ENCODE results near the gene HTT-AS.
"Not testable (repeated sequence)": the region's sequence is repeated elsewhere in the genome, so short reads cannot be mapped to it uniquely, and the experiment has no call there.

HTT-AS gene

DNA sequence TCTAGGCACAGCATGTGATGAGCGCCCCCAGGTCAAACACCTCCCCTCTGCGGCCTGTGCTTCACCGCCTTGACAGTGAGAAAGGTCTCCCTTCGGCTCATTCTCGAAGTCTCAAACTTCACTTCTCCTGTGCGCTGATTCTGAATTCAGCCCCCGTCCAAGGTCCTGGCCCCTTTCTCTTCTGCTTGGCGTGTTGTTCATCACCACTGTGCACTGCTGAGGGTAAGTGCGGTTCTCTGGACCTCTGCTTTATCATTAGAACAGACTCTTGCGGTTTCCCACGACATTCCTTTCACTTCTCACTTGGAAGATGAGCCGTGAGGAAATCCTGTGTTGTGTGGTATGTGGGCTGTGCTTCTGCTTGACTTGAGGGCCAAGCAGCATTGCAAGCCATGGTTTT, 11.9 kb downstream of the HTT-AS start:
- peak; percentile 33 for DNase-seq (ENCODE audit: low read depth)
- H3K4me3 ChIP-seq (ENCODE audit: low read depth, low read length), result no peak overlapping the region

DNA sequence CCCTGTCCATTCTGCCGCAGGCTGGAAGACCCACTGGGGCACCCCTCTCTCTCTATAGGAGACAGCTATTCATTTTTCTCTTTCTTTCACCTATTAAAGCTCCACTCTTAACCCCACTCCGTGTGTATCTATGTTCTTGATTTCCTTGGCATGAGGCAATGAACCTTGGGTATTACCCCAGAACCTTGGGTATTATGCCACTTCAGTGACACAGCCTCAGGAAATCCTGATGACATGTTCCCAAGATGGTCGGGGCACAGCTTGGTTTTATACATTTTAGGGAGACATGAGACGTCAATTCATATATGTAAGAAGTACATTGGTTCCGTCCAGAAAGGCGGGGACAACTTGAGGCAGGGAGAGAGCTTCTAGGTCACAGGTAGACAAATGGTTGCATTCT, 13.4 kb downstream of the HTT-AS start:
- no peak overlapping the region for H3K4me3 ChIP-seq (ENCODE audit: low read depth, low read length)
- DNase-seq (ENCODE audit: low read depth), result no peak

- H3K4me3 ChIP-seq (ENCODE audit: low read depth, low read length), result no peak overlapping the region
- no peak for DNase-seq (ENCODE audit: low read depth)
Measured at GRCh38 chr4:3059943-3060342, 14.4 kb downstream of the HTT-AS start.

- no peak for DNase-seq (ENCODE audit: low read depth)
- H3K4me3 ChIP-seq (ENCODE audit: low read depth, low read length), result no peak overlapping the region
Measured at GRCh38 chr4:3054169-3054759, 20.1 kb downstream of the HTT-AS start.

DNA sequence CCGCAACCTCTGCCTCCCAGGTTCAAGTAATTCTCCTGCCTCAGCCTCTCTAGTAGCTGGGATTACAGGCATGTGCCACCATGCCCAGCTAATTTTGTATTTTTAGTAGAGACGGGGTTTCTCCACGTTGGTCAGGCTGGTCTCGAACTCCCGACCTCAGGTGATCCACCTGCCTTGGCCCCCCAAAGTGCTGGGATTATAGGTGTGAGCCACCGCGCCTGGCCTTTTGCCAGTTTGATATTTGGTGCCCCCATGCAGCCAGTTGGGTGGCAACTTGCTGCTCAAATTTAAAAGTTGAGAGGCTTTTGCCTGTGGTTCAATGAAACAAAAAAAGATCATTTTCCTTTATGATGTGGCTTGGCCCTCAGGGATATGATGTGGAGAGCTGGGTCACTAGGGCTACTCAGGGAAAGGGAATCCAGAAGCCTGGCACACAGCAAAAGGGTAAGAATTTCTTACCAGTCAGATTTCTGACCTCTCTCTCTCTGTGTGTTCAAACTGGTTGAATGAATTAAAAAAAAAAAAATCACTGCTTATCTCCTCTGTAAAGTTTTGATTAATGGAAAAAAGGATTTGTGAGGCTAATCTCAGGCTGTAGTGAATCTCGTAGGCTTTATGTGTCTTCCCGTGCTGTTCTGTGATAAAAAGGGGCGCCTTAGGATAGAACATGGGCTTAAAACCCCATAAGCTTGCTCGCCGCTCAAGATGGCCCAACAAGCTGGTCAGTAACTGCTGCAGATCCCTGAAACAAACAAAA, 23.0 kb downstream of the HTT-AS start:
- not testable (repeated sequence) for H3K4me3 ChIP-seq (ENCODE audit: low read depth, low read length); DNase-seq (ENCODE audit: low read depth)

DNA sequence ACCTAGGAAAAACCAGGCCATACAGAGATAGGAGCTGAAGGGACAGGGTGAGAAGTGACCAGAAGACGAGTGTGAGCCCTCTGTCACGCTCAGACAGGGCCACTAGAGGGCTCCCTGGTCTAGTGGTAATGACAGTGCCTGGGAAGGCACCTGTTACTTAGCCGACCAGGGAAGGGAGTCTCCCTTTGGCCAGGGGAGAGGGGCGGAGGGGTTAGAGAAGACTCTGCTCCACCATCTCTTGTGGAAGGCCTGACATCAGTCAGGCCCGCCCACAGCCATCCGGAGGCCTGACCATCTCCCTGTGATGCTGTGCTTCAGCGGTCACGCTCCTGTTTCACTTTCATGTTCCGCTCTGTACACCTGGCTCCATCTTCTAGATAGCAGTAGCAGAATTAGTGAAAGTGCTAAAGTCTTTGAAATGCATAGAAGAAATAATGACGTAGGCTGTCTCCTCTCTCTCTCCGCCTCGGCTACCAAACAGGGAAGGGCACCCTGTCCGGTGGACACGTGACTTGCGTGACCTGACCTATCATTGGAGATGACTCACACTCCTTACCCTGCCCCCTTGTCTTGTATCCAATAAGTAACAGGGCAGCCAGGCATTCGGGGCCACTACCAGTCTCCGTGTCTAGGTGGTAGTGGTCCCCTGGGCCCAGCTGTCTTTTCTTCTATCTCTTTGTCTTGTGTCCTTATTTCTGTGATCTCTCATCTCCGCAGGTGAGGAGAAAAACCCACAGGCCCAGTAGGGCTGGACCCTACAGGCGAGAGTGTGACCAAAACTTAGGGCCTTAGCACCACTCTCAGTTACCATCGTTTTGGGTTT, 26.7 kb downstream of the HTT-AS start:
- no peak overlapping the region for H3K4me3 ChIP-seq (ENCODE audit: low read depth, low read length)
- DNase-seq (ENCODE audit: low read depth), result no peak

DNA sequence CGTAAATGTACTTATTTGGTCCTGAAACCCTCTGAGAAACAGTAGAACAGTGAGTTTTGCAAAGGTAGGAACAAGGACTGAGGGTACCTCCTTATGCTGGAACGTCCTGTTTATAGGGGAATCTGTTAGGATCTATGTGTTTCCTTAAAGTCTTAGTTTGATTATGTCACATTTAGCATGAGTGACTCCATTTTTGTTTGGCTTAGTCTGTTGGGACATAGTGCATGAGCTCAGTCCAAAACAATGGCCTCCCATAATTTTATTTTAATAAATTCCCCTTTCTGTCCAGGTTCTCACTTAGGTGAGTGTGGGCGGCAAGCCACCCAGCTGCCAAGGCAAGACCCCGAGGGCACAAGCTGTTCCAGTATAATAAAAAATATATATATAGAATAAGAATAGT, 27.7 kb downstream of the HTT-AS start:
- no peak for DNase-seq (ENCODE audit: low read depth)

DNA sequence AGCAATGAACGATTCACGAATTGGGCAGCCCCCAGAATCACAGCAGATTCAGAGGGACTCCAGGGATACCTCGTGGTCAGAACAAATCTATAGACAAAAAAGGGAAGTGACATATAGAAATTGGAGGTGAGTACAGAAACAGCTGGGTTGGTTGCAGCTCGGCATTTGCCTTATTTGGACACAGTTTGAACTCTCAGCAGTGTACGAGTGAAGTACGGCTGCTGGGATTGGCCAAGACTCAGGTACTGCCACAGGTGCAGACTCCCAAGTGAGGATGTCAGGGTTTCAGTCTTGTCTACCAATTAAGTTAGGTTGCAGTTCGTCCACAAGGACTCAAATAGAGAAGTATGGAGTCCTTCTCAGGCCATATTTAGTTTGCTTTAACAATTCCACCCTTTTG, 28.2 kb downstream of the HTT-AS start:
- no peak for DNase-seq (ENCODE audit: low read depth)
- no peak overlapping the region for H3K4me3 ChIP-seq (ENCODE audit: low read depth, low read length)

More for the DNA sequence above, 27.7 kb downstream of the HTT-AS start:
- no peak overlapping the region for H3K4me3 ChIP-seq (ENCODE audit: low read depth, low read length)

DNA sequence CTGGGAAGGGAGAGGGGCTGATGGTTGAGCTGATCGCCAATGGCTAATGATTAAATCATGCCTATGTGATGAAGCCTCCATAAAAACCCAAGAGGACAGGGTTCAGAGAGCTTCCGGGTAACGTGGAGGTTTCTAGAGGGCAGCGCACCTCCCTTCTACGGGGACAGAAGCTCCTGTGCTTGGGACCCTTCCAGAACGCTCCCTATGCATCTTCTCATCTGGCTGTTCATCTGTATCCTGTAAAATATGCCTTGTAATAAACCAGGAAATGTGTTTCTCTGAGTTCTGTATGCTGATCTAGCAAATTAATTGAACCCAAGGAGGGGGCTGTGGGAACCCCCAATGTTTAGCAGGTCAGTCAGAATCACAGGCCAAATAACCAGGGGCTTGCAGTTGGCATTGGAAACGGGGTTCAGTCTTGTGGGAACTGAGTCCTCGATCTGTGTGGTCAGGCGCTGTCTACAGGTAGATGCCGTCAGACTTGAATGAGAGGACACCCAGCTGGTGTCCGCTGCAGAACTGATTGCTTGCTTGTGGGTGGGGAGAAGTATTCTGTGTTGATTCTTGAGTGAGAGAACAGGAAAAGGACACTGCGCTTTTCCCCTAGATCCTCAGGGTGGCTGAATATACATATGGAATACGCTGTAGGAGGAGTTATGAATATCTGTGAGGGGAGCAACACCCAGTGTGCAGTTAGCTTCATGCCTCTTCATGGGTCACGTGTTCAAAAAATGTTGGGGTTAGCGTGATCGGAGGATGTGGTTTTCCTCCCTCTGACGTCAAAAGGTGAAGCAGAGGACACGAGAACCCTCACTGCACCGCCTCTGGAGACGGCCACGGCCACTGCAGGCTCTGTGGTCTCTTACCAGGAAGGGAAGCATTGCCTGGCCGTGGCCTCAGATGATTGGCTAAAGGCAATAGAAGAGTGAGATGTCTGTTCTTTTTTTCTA, 29.2 kb downstream of the HTT-AS start:
- no peak overlapping the region for H3K4me3 ChIP-seq (ENCODE audit: low read depth, low read length)
- DNase-seq (ENCODE audit: low read depth), result peak; percentile 19

DNA sequence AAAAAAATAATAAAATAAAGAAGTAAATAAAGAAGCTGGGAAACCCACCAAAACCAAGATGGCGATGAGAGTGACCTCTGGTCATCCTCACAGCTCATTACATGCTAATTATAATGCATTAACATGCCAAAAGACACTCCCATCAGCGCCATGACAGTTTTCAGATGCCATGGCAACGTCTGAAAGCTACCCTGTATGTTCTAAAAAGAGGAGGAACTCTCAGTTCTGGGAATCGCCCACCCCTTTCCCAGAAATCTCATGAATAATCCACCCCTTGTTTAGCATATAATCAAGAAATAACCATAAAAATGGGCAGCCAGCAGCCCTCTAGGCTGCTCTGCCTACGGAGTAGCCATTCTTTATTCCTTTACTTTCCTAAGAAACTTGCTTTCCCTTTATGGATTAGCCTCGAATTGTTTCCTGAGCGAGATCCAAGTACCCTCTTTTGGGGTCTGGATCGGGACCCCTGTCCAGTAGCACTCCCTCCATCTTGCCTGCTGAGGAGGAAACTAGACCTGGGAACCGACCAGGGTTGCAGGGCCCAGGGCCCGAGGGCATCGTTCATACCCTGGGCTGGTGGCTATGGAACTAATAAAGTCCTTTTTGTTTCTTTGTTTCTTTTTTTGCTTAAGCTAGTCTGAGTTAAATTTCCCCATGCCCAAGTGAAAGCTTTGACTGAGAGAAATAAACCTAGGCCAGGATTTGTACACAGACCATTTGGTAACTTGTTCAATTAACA, 30.9 kb downstream of the HTT-AS start:
- DNase-seq (ENCODE audit: low read depth), result no peak

DNA sequence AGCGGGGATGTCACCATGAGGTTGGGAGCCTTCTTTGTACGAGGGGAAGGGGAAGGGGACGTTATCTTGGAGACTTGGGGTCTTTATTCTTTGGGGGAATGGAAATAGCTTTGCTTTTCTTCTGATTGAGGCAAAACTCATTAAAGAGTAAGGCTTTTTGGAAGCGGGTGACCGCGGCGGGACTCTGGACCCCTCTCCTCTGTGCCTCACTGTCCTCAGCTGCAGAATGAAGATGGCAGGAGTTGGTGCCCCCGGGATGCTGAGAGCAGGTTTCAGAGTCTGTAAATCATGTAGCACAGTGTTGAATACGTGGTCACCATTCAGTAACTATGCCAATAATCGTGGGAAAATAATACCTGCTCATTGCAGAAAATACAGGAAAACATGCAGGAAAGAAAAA, 32.1 kb downstream of the HTT-AS start:
- H3K4me3 ChIP-seq (ENCODE audit: low read depth, low read length), result peak overlapping the region; percentile 42

More for the DNA sequence above, 30.9 kb downstream of the HTT-AS start:
- no peak overlapping the region for H3K4me3 ChIP-seq (ENCODE audit: low read depth, low read length)

DNA sequence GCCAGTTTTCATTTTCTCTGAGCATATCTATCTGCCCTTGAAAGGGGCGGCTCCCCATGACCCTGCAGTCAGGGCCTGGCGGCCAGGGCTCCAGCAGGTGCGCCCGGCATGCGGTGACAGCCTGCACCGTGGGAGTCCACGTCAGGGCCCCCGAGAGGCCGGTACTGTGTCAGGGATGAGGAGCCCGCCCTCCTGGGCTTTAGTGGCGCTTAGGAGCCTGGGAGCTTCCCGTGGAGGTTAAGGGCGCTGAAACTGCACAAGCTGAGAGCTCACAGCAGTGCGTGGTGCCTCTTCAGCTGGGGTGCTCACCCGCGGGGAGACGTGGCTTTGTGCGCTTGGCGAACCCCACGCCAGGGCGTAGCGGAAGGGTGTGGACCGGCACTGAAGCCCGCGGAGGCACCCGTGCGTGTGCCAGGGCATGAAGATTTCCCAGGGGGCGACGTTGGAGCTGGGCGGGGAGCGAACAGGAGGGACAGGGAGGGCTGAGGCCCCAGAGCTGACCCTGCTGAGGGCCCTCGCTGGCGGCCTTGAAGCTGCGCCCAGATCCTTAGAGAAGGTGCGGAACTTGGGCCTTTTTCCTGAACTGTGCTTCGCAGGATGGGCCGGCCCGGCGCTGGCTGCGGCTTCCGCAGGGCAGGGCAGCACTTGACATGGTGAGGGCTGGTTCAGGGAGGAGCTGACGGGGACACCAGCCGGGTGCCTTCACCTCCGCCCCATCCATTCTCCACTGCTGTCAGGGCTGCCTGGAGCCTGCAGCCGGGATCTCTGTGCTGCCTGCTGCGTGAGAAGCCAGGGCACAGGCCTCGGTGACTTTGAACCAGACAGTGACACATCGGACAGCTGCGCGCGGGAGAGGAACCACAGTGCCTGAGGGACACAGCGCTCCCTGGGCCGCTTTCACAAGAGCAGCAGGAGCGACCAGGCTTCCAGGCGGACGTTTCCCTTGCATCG, 32.9 kb downstream of the HTT-AS start:
- no peak for DNase-seq (ENCODE audit: low read depth)

More for the DNA sequence above, 32.1 kb downstream of the HTT-AS start:
- DNase-seq (ENCODE audit: low read depth), result no peak

GRCh38 chr4:3040452-3041191, 33.7 kb downstream of the HTT-AS start:
- no peak for DNase-seq (ENCODE audit: low read depth)
- H3K4me3 ChIP-seq (ENCODE audit: low read depth, low read length), result no peak overlapping the region

More for the DNA sequence above, 32.9 kb downstream of the HTT-AS start:
- H3K4me3 ChIP-seq (ENCODE audit: low read depth, low read length), result peak overlapping the region; percentile 42

GRCh38 chr4:3039706-3040366, 34.5 kb downstream of the HTT-AS start:
- DNase-seq (ENCODE audit: low read depth), result no peak
- no peak overlapping the region for H3K4me3 ChIP-seq (ENCODE audit: low read depth, low read length)

DNA sequence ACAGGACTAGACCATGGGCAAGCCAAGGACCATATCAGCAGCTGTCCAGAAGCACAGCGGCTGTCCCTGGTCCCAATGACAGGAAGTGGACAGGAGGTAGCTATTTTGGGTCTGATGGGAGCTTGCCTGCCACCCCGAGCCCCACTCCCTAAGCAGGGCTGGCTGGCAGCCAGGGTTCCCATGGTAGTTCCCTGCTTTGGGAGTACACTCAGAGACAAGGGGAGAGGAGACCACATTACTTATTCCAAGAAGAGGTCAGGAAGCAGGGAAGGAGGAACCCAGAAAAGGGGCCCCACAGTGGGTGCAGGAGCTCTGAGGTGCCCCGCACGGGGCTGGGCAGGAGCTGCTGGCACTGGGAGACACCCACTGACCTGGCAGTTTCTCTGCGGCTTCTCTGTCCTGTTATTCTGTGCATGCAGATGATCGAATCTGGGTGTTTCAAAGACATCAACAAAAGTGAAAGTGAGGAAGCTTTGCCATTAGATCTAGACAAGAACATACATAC, 36.3 kb downstream of the HTT-AS start:
- no peak for DNase-seq (ENCODE audit: low read depth)
- H3K4me3 ChIP-seq (ENCODE audit: low read depth, low read length), result no peak overlapping the region

Data from skeletal muscle cell (primary cell).